OCI-LY3 (cell line): ENCODE results near the gene SYNDIG1.

Source experiments
- EZH2phosphoT487 ChIP-seq: fragments of 200-600 bp; shearing (Covaris generic); IDR thresholded peaks from 2 replicates; pipeline ENCODE4 v1.6.1; 2018; ENCODE audit warnings: antibody characterized with exemption, mixed run types, low read depth
- TF ChIP-seq, protein P1 (sequence below): fragments of 200-600, 300-600 bp; sonication (generic); IDR thresholded peaks from 2 replicates; pipeline ENCODE4 v1.5.1; 2014; ENCODE audit warnings: antibody characterized with exemption, low read length, low read depth

- TF ChIP-seq, protein P1, sequence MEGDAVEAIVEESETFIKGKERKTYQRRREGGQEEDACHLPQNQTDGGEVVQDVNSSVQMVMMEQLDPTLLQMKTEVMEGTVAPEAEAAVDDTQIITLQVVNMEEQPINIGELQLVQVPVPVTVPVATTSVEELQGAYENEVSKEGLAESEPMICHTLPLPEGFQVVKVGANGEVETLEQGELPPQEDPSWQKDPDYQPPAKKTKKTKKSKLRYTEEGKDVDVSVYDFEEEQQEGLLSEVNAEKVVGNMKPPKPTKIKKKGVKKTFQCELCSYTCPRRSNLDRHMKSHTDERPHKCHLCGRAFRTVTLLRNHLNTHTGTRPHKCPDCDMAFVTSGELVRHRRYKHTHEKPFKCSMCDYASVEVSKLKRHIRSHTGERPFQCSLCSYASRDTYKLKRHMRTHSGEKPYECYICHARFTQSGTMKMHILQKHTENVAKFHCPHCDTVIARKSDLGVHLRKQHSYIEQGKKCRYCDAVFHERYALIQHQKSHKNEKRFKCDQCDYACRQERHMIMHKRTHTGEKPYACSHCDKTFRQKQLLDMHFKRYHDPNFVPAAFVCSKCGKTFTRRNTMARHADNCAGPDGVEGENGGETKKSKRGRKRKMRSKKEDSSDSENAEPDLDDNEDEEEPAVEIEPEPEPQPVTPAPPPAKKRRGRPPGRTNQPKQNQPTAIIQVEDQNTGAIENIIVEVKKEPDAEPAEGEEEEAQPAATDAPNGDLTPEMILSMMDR, result no peak
- TF ChIP-seq EZH2phosphoT487, result no peak
Observed at GRCh38 chr20:24686156-24686555, 216.7 kb downstream of the SYNDIG1 start.
